Stomach (tissue), 9 donors: ENCODE data around the gene GABBR2. TPM values are rescaled to one million over a fixed set of nuclear protein-coding genes. Genes with fewer than 3 reads are reported as not detected.

Source experiments
- DNase-seq, 2 donors: peaks; one replicate each; pipeline versions ENCODE4 v3.0.0 to v3.0.0-alpha.2; 2013 to 2019
- H3K27ac ChIP-seq, 5 donors: fragments of 200-600 bp in 4 of 5; sonication (generic) in 4 of 5; one replicate each; pipeline ENCODE4 v1.5.1; 2013 to 2019; ENCODE audit warnings: mild to moderate bottlenecking in 1 of 5, moderate library complexity in 1 of 5
- H3K27me3 ChIP-seq, 3 donors: fragments of 200-600 bp; sonication (generic); one replicate each; pipeline ENCODE4 v1.5.1; 2017 to 2019; ENCODE audit warnings: mixed run types in 1 of 3
- H3K36me3 ChIP-seq, 4 donors: fragments of 200-600 bp; sonication (generic); 1 replicate in 3 of 4; 2 replicates in 1 of 4; pipeline ENCODE4 v1.5.1; 2016 to 2019
- H3K4me1 ChIP-seq, 4 donors: fragments of 200-600 bp; sonication (generic); one replicate each; pipeline ENCODE4 v1.5.1; 2016 to 2019
- H3K4me3 ChIP-seq, 4 donors: fragments of 200-600 bp; sonication (generic) in 3 of 4; one replicate each; pipeline ENCODE4 v1.5.1; 2016 to 2019; ENCODE audit warnings: mild to moderate bottlenecking in 1 of 4
- H3K9me3 ChIP-seq, 4 donors: fragments of 200-600 bp; sonication (generic); one replicate each; pipeline ENCODE4 v1.5.1; 2016 to 2019
- CTCF ChIP-seq, 7 experiments: fragments of 450-650 bp in 4 of 7; fragments of 200-600 bp in 3 of 7; sonication (generic) in 3 of 7; IDR thresholded peaks; one replicate each; pipeline ENCODE4 v1.5.1; 2016 to 2019; ENCODE audit warnings: antibody characterized with exemption in 7 of 7, control low read depth in 2 of 7, mild to moderate bottlenecking in 1 of 7
- EP300 ChIP-seq: sonication (generic); formaldehyde crosslinking; IDR thresholded peaks from one replicate; pipeline ENCODE4 v1.6.1; 2017; ENCODE audit warnings: antibody characterized with exemption
- POLR2A ChIP-seq, 4 donors: fragments of 450-650 bp; IDR thresholded peaks; one replicate each; pipeline ENCODE4 v1.6.1; 2016; ENCODE audit warnings: antibody characterized with exemption in 4 of 4, control low read depth in 2 of 4, mild to moderate bottlenecking in 1 of 4, moderate library complexity in 1 of 4
- POLR2AphosphoS5 ChIP-seq, 3 donors: sonication (generic); formaldehyde crosslinking; IDR thresholded peaks; one replicate each; pipeline ENCODE4 v1.6.1; 2016; ENCODE audit warnings: antibody characterized with exemption in 3 of 3
- WGBS, 5 donors: extraction: QIAGEN DNeasy Blood & Tissue Kit in 3 of 5; methylation state at CpG; one replicate each; pipeline versions ENCODE4 v1.1.5 to v1.1.7; 2013 to 2018; 5-methylcytosine and 5-hydroxymethylcytosine counted together
- intact Hi-C: fragments of 100-400 bp; cut with DNase I; formaldehyde crosslinking; loops from one replicate; pipeline ENCODE4 v1.15.1; 2023; ENCODE audit warnings: low total_unique reads
- polyA plus RNA-seq, 3 donors: library from polyadenylated mRNA; stranded (reverse); fragments of 200-250 nt; gene quantifications; one replicate each; pipeline ENCODE4 v1.2.3, GENCODE V29; 2013
- total RNA-seq, 5 donors: library from RNA; depleted of rRNA; stranded (reverse); fragments of >200 nt; gene quantifications; one replicate each; pipeline versions ENCODE4 v1.1.0 to v1.2.3, GENCODE V29; 2014 to 2016
- donor health status: healthy with polysubstance abuse.
- donor health status: Bipolar disorder and iron deficiency.
- donor health status: healthy.

Gene GABBR2
- total and polyA plus RNA-seq, 8 donors = 0.06 to 0.55 (median 0.08) TPM; not detected in 5

- H3K4me1 ChIP-seq = no peaks in the 10 kb centered on the region
- H3K36me3 ChIP-seq = peaks cover 13 to 77% (median 67%) of the 10 kb centered on the region in 4 donors
- peaks cover 0 to 8% (median 3%) of the 10 kb centered on the region in 4 donors for H3K9me3 ChIP-seq
- TF ChIP-seq POLR2A (IDR thresholded peaks at IDR 0.05) (no peak), POLR2AphosphoS5 (IDR thresholded peaks at IDR 0.05) (no peak), EP300 (no peak), CTCF (IDR thresholded peaks at IDR 0.05) (no peak)
- 86 to 94% (median 92%) methylated on average over 12 of the region's 12 CpGs for WGBS, 5 donors
- H3K27ac ChIP-seq = no peak overlapping the region
- no peak overlapping the region for H3K4me3 ChIP-seq
- no peak for DNase-seq
- intact Hi-C loops = no loop called here
- H3K27me3 ChIP-seq = no peaks in the 10 kb centered on the region
Observed at GRCh38 chr9:98736226-98736625, 27.5 kb upstream of the GABBR2 start.

GRCh38 chr9:98732801-98733200, 24.1 kb upstream of the GABBR2 start:
- Histone ChIP-seq H3K4me1 (no peaks in the 10 kb centered on the region), H3K36me3 (peaks cover 13 to 52% (median 48%) of the 10 kb centered on the region in 4 donors), H3K27me3 (no peaks in the 10 kb centered on the region), H3K27ac (no peak overlapping the region), H3K4me3 (no peak overlapping the region), H3K9me3 (no peaks in the 10 kb centered on the region)
- WGBS, 5 donors = 83 to 89% (median 85%) methylated on average over 9 of the region's 9 CpGs
- DNase-seq = no peak
- intact Hi-C loops = no loop called here
- no peak for TF ChIP-seq CTCF (IDR thresholded peaks at IDR 0.05)
- no peak for TF ChIP-seq EP300
- no peak for TF ChIP-seq POLR2A (IDR thresholded peaks at IDR 0.05)
- TF ChIP-seq POLR2AphosphoS5 (IDR thresholded peaks at IDR 0.05) = no peak

- no peaks in the 10 kb centered on the region for H3K9me3 ChIP-seq
- intact Hi-C loops = no loop called here
- TF ChIP-seq POLR2A (IDR thresholded peaks at IDR 0.05) (no peak), POLR2AphosphoS5 (IDR thresholded peaks at IDR 0.05) (no peak), EP300 (no peak), CTCF (IDR thresholded peaks at IDR 0.05) (no peak)
- H3K27ac ChIP-seq = no peak overlapping the region
- H3K36me3 ChIP-seq = peaks cover 13 to 47% (median 45%) of the 10 kb centered on the region in 4 donors
- 84 to 87% (median 85%) methylated on average over 10 of the region's 10 CpGs for WGBS, 5 donors
- H3K4me3 ChIP-seq = no peak overlapping the region
- H3K4me1 ChIP-seq = no peaks in the 10 kb centered on the region
- DNase-seq = no peak
- no peaks in the 10 kb centered on the region for H3K27me3 ChIP-seq
Observed at GRCh38 chr9:98732091-98732490, 23.4 kb upstream of the GABBR2 start.

GRCh38 chr9:98730871-98731270, 22.1 kb upstream of the GABBR2 start:
- no peaks in the 10 kb centered on the region for H3K4me1 ChIP-seq
- H3K4me3 ChIP-seq = no peak overlapping the region
- intact Hi-C loops = no loop called here
- no peak overlapping the region for H3K27ac ChIP-seq
- DNase-seq = no peak
- H3K9me3 ChIP-seq = no peaks in the 10 kb centered on the region
- no peak for TF ChIP-seq CTCF (IDR thresholded peaks at IDR 0.05)
- TF ChIP-seq POLR2AphosphoS5 (IDR thresholded peaks at IDR 0.05) = no peak
- no peak for TF ChIP-seq EP300
- TF ChIP-seq POLR2A (IDR thresholded peaks at IDR 0.05) = no peak
- H3K27me3 ChIP-seq = no peaks in the 10 kb centered on the region
- 85 to 91% (median 85%) methylated on average over 5 of the region's 5 CpGs for WGBS, 5 donors
- peaks cover 5 to 34% (median 32%) of the 10 kb centered on the region in 4 donors for H3K36me3 ChIP-seq
